GM23248 (cell line): ENCODE results near the gene RAB3IP.

Experiments
- EZH2 ChIP-seq: fragments of 200-600 bp; sonication (generic); IDR thresholded peaks from 2 replicates; pipeline ENCODE4 v1.6.1; 2018; ENCODE audit warnings: antibody characterized with exemption, mild to moderate bottlenecking; ENCODE audit not compliant: insufficient read depth, poor library complexity, severe bottlenecking
- EZH2phosphoT487 ChIP-seq: fragments of 200-600 bp; sonication (generic); IDR thresholded peaks from 2 replicates; pipeline ENCODE4 v1.6.1; 2018; ENCODE audit warnings: antibody characterized with exemption, moderate library complexity, mild to moderate bottlenecking, low read depth; ENCODE audit not compliant: insufficient read depth

- TF ChIP-seq EZH2phosphoT487 (no peak), EZH2 (no peak)
Measured at GRCh38 chr12:69765515-69765914, 26.9 kb downstream of the RAB3IP start.
